Measurements from ENCODE around the gene SMC1B. TPM values are rescaled to one million over a fixed set of nuclear protein-coding genes. Genes with fewer than 3 reads are reported as not detected.

SMC1B gene
- total RNA-seq, 1 experiment from 2014 or later = 0.10 TPM

DNA sequence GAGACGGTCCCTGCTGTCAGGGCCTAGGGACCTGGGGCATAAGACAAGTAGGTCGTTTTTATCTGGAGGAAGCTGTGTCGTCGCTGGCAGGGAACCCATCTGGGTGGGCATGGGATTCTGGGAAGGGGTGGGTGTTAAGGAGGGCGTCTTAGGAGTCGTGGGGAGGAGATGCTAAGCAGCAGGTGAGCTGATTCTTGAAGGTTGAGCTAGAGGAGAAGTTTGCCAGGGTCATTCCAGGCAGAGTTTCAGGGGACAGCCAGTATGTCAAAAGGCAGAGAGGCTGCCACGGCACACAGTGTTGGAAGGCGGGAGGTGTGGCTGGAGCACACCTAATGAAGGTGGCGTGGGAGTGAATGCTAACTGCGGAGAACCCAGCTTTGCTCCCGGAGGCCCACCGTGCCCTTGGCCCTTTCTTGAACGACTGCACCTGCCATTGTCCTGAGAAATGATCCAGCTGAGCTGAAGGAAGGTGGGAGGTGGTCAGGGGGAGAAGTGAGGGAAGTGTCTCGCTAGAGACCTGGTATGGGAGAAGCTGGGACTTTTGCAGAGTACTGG, 102.3 kb downstream of the SMC1B start:
- ATAC-seq = no peak
- H3K9me3 ChIP-seq (ENCODE audit: control insufficient read depth, insufficient read depth, low read depth, low read length) = no peaks in the 10 kb centered on the region
- TF ChIP-seq, protein P1, sequence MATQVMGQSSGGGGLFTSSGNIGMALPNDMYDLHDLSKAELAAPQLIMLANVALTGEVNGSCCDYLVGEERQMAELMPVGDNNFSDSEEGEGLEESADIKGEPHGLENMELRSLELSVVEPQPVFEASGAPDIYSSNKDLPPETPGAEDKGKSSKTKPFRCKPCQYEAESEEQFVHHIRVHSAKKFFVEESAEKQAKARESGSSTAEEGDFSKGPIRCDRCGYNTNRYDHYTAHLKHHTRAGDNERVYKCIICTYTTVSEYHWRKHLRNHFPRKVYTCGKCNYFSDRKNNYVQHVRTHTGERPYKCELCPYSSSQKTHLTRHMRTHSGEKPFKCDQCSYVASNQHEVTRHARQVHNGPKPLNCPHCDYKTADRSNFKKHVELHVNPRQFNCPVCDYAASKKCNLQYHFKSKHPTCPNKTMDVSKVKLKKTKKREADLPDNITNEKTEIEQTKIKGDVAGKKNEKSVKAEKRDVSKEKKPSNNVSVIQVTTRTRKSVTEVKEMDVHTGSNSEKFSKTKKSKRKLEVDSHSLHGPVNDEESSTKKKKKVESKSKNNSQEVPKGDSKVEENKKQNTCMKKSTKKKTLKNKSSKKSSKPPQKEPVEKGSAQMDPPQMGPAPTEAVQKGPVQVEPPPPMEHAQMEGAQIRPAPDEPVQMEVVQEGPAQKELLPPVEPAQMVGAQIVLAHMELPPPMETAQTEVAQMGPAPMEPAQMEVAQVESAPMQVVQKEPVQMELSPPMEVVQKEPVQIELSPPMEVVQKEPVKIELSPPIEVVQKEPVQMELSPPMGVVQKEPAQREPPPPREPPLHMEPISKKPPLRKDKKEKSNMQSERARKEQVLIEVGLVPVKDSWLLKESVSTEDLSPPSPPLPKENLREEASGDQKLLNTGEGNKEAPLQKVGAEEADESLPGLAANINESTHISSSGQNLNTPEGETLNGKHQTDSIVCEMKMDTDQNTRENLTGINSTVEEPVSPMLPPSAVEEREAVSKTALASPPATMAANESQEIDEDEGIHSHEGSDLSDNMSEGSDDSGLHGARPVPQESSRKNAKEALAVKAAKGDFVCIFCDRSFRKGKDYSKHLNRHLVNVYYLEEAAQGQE (IDR thresholded peaks at IDR 0.05; ENCODE audit: insufficient read depth in 1 of 2, low read depth in 2 of 2, low read length in 1 of 2) = no peak
- TF ChIP-seq TCF7L2 (IDR thresholded peaks at IDR 0.05; ENCODE audit: low read depth, low read length) (no peak), SIN3A (IDR thresholded peaks at IDR 0.05; ENCODE audit: borderline replicate concordance, insufficient read depth, low read depth, low read length) (no peak)
- BruUV-seq (replicated peaks) = TSS peak; percentile 82
- peak overlapping the region; percentile 72; the same call in 1 of the 2 replicates for H3K27ac ChIP-seq (ENCODE audit: low read length)
- intact Hi-C loops (cut with micrococcal nuclease; ENCODE audit: unreplicated experiment) = no loop called here
- ChIA-PET CTCF (no interaction called here), POLR2A (no interaction called here)
- H3K4me3 ChIP-seq (ENCODE audit: low read depth in 2 of 2, low read length in 2 of 2) = peak overlapping the region; percentile 70 to 72
- no peaks in the 10 kb centered on the region for H3K27me3 ChIP-seq (ENCODE audit: control insufficient read depth, insufficient read depth, low read length)
- DNase-seq (ENCODE audit: low read depth, low spot score) = no peak
- peaks cover 2% of the 10 kb centered on the region; the same call in 1 of the 2 replicates for H3K36me3 ChIP-seq (ENCODE audit: control insufficient read depth, insufficient read depth, low read length)
- in situ Hi-C loops (cut with HindIII; ENCODE audit: low pct_unique_long_range_greater_than_20kb, low sequenced_read_pairs) = no loop called here
- H3K4me1 ChIP-seq (ENCODE audit: control insufficient read depth, insufficient read depth, low read length) = peaks cover 7% of the 10 kb centered on the region; the same call in 1 of the 2 replicates

DNA sequence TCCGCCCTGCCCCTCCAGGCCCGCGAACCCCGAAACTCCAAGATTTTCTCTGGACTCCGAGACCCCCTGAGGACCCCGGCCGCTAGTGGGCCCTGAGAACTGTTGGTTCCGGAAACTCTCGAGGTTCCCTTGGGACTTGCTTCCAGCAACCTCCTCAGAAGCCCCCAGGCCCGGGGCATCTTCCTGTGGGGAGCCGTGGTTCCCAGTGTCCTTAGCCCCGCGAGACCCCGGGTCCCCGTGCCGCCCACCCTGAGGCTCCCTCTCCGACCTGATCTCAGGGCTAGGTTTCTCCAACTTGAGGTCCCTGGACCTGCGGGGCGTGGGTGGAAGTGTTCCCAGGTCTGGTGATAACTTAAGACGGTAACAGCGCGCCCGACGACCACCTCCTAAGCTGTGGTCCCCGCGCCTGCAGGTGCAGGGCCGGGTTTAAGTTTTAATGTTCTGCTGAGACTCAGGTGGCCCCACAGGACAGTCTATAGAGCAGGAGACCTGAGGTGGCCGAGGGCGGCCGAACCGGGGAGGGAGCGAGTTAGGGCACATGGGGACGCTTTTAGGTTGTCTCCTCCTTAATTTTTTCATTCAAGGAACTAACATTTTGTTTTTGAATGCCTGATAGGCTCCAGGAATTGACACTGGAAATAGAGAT, 102.9 kb downstream of the SMC1B start:
- BruUV-seq (replicated peaks) = no TSS peak

More for the DNA sequence above, 102.9 kb downstream of the SMC1B start:
- POLR2A ChIA-PET = no interaction called here
- no peak for DNase-seq (ENCODE audit: low read depth, low spot score)
- H3K36me3 ChIP-seq (ENCODE audit: control insufficient read depth, insufficient read depth, low read length) = peaks cover 2% of the 10 kb centered on the region; the same call in 1 of the 2 replicates
- intact Hi-C loops (cut with micrococcal nuclease; ENCODE audit: unreplicated experiment) = no loop called here
- peaks cover 7% of the 10 kb centered on the region; the same call in 1 of the 2 replicates for H3K4me1 ChIP-seq (ENCODE audit: control insufficient read depth, insufficient read depth, low read length)
- CTCF ChIA-PET = no interaction called here
- no peak for ATAC-seq
- peak overlapping the region; percentile 70 to 72 for H3K4me3 ChIP-seq (ENCODE audit: low read depth in 2 of 2, low read length in 2 of 2)
- TF ChIP-seq POLR2AphosphoS5 (IDR thresholded peaks at IDR 0.05; ENCODE audit: low read depth, low read length) = no peak
- no peak for TF ChIP-seq TCF7L2 (IDR thresholded peaks at IDR 0.05; ENCODE audit: low read depth, low read length)
- TF ChIP-seq, protein P1 (IDR thresholded peaks at IDR 0.05; ENCODE audit: insufficient read depth in 1 of 2, low read depth in 2 of 2, low read length in 1 of 2) = no peak
- TF ChIP-seq, protein P2, sequence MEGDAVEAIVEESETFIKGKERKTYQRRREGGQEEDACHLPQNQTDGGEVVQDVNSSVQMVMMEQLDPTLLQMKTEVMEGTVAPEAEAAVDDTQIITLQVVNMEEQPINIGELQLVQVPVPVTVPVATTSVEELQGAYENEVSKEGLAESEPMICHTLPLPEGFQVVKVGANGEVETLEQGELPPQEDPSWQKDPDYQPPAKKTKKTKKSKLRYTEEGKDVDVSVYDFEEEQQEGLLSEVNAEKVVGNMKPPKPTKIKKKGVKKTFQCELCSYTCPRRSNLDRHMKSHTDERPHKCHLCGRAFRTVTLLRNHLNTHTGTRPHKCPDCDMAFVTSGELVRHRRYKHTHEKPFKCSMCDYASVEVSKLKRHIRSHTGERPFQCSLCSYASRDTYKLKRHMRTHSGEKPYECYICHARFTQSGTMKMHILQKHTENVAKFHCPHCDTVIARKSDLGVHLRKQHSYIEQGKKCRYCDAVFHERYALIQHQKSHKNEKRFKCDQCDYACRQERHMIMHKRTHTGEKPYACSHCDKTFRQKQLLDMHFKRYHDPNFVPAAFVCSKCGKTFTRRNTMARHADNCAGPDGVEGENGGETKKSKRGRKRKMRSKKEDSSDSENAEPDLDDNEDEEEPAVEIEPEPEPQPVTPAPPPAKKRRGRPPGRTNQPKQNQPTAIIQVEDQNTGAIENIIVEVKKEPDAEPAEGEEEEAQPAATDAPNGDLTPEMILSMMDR (IDR thresholded peaks at IDR 0.05) = no peak
- no peak for TF ChIP-seq SIN3A (IDR thresholded peaks at IDR 0.05; ENCODE audit: borderline replicate concordance, insufficient read depth, low read depth, low read length)
- H3K27me3 ChIP-seq (ENCODE audit: control insufficient read depth, insufficient read depth, low read length) = no peaks in the 10 kb centered on the region
- in situ Hi-C loops (cut with HindIII; ENCODE audit: low pct_unique_long_range_greater_than_20kb, low sequenced_read_pairs) = no loop called here
- peak overlapping the region; percentile 72 for H3K27ac ChIP-seq (ENCODE audit: low read length)
- no peaks in the 10 kb centered on the region for H3K9me3 ChIP-seq (ENCODE audit: control insufficient read depth, insufficient read depth, low read depth, low read length)
